NT2/D1 (cell line): Measurements from ENCODE around the gene TRRAP.
"Not testable (repeated sequence)": the region's sequence is repeated elsewhere in the genome, so short reads cannot be mapped to it uniquely, and the experiment has no call there.

Source experiments
- DNase-seq: peaks from one replicate; pipeline ENCODE4 v3.0.0-alpha.2; 2011; ENCODE audit warnings: low read depth, low spot score
- H3K27me3 ChIP-seq: 2 replicates; pipeline ENCODE4 v1.6.0; 2011; ENCODE audit warnings: mild to moderate bottlenecking; ENCODE audit not compliant: insufficient read length, insufficient read depth
- H3K36me3 ChIP-seq: 2 replicates; pipeline ENCODE4 v1.6.1; 2011; ENCODE audit warnings: mild to moderate bottlenecking, low read length, mixed read lengths; ENCODE audit not compliant: insufficient read depth, insufficient read length
- H3K4me1 ChIP-seq: 2 replicates; pipeline ENCODE4 v1.5.1; 2011; ENCODE audit not compliant: insufficient read depth, insufficient read length
- H3K4me3 ChIP-seq: 2 replicates; pipeline ENCODE4 v1.5.1; 2011; ENCODE audit warnings: low read depth; ENCODE audit not compliant: insufficient read length
- H3K9ac ChIP-seq: 2 replicates; pipeline ENCODE4 v1.6.0; 2011; ENCODE audit warnings: low read depth; ENCODE audit not compliant: insufficient read length
- H3K9me3 ChIP-seq: 2 replicates; pipeline ENCODE4 v1.5.1; 2011; ENCODE audit warnings: mild to moderate bottlenecking, low read length; ENCODE audit not compliant: insufficient read depth
- SUZ12 ChIP-seq: IDR thresholded peaks from 2 replicates; pipeline ENCODE4 v1.6.1; 2011; ENCODE audit not compliant: insufficient read length, insufficient read depth; ENCODE audit errors: extremely low read depth
- YY1 ChIP-seq: IDR thresholded peaks from 2 replicates; pipeline ENCODE4 v1.6.1; 2011; ENCODE audit not compliant: insufficient read length, insufficient read depth
- ZNF274 ChIP-seq: IDR thresholded peaks from 2 replicates; pipeline ENCODE4 v1.6.1; 2011; ENCODE audit warnings: mild to moderate bottlenecking, low read depth, low read length

Gene TRRAP

GRCh38 chr7:98837630-98837972 is 40.7 kb upstream of the TRRAP start:
- Histone ChIP-seq H3K36me3 (no peaks in the 10 kb centered on the region), H3K27me3 (no peaks in the 10 kb centered on the region), H3K9me3 (no peaks in the 10 kb centered on the region), H3K4me1 (peaks cover 2% of the 10 kb centered on the region), H3K9ac (no peak overlapping the region), H3K4me3 (no peak overlapping the region)
- DNase-seq: no peak
- TF ChIP-seq SUZ12: no peak
- no peak for TF ChIP-seq ZNF274
- no peak for TF ChIP-seq YY1

GRCh38 chr7:98840096-98840495 is 38.2 kb upstream of the TRRAP start:
- no peak overlapping the region for H3K9ac ChIP-seq
- no peak overlapping the region for H3K4me3 ChIP-seq
- no peak for DNase-seq
- no peaks in the 10 kb centered on the region for H3K36me3 ChIP-seq
- peaks cover 2% of the 10 kb centered on the region for H3K4me1 ChIP-seq
- H3K9me3 ChIP-seq: no peaks in the 10 kb centered on the region
- H3K27me3 ChIP-seq: no peaks in the 10 kb centered on the region
- no peak for TF ChIP-seq YY1
- TF ChIP-seq ZNF274: no peak
- TF ChIP-seq SUZ12: no peak

- DNase-seq: no peak
- H3K9ac ChIP-seq: no peak overlapping the region
- no peak overlapping the region for H3K4me3 ChIP-seq
- H3K27me3 ChIP-seq: no peaks in the 10 kb centered on the region
- H3K4me1 ChIP-seq: no peaks in the 10 kb centered on the region
- no peaks in the 10 kb centered on the region for H3K36me3 ChIP-seq
- TF ChIP-seq SUZ12 (no peak), ZNF274 (no peak), YY1 (no peak)
- H3K9me3 ChIP-seq: no peaks in the 10 kb centered on the region
These were observed 37.6 kb upstream of the TRRAP start for GRCh38 chr7:98840722-98841121.

DNA sequence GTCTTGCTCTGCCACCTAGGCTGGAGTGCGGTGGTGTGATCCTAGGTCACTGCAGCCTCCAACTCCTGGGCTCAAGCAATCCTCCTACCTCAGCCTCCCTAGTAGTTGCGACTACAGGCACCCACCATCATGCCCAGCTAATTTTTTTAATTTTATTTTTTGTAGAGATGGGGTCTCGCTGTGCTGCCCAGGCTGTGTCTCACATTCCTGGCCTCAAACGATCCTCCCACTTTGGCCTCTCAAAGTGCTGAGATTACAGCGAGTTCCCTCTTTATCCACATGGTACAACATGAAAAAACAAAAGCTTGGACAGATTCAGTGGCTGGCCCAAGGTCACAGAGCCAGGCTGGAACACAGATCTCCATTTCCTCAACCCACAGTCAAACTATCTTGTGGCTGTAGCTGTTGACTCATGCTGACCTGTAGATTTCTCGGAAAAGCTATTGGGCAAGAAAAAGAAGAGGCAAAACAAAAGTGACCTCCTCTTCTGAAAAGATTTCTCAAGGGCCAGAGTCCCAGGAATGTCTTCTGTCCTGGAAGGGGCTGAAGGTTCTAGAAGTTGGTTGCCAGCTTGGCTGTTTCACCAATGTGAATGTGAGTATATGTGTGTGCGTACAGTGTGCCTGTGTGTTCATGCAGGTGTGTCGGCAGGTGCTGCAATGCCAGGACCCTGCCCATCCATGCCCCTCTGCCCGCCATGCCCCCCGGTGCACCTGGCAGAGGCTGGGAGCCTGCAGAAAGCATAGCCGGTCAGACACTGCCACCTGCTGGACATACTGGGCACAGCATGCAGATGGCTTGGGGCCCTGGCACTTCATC is 36.9 kb upstream of the TRRAP start:
- TF ChIP-seq ZNF274: no peak
- TF ChIP-seq SUZ12: no peak
- TF ChIP-seq YY1: no peak
- H3K36me3 ChIP-seq: no peaks in the 10 kb centered on the region
- DNase-seq: no peak
- H3K9me3 ChIP-seq: no peaks in the 10 kb centered on the region
- no peaks in the 10 kb centered on the region for H3K27me3 ChIP-seq
- H3K9ac ChIP-seq: no peak overlapping the region
- H3K4me1 ChIP-seq: no peaks in the 10 kb centered on the region
- H3K4me3 ChIP-seq: no peak overlapping the region

GRCh38 chr7:98842552-98842951 is 35.8 kb upstream of the TRRAP start:
- H3K9me3 ChIP-seq, H3K36me3 ChIP-seq, H3K27me3 ChIP-seq, H3K4me3 ChIP-seq, H3K9ac ChIP-seq, H3K4me1 ChIP-seq, DNase-seq: not testable (repeated sequence)

DNA sequence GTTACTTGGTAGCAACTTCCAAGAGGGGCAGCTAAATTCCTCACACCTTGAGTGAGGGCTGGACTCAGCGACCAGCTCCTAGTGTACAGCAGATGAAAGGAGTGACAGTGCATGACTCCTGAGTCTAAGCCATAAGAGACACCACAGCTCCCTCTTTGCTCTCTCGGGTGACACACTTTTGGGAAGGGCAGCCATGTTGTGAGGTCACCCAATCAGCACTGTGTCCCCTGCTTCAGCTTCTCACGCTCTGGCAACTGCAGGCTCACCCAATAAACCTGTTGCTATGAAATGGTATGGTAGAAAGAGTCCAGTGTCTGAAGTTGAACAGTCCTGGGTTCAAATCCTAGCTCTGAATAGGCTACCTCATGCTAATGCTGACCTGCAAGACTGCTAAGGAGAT is 29.4 kb upstream of the TRRAP start:
- TF ChIP-seq YY1 (no peak), SUZ12 (no peak), ZNF274 (no peak)
- Histone ChIP-seq H3K9me3 (peaks cover 27% of the 10 kb centered on the region), H3K4me3 (no peak overlapping the region), H3K4me1 (peaks cover 8% of the 10 kb centered on the region), H3K27me3 (no peaks in the 10 kb centered on the region), H3K9ac (no peak overlapping the region), H3K36me3 (peaks cover 13% of the 10 kb centered on the region)
- DNase-seq: no peak

GRCh38 chr7:98852826-98853225 is 25.5 kb upstream of the TRRAP start:
- DNase-seq: no peak
- H3K9me3 ChIP-seq: peaks cover 19% of the 10 kb centered on the region
- no peaks in the 10 kb centered on the region for H3K27me3 ChIP-seq
- no peak overlapping the region for H3K4me3 ChIP-seq
- no peak overlapping the region for H3K9ac ChIP-seq
- H3K4me1 ChIP-seq: peaks cover 10% of the 10 kb centered on the region
- peaks cover 13% of the 10 kb centered on the region for H3K36me3 ChIP-seq
- no peak for TF ChIP-seq ZNF274
- no peak for TF ChIP-seq SUZ12
- no peak for TF ChIP-seq YY1

GRCh38 chr7:98855610-98856422 is 22.5 kb upstream of the TRRAP start:
- Histone ChIP-seq H3K27me3 (no peaks in the 10 kb centered on the region), H3K4me3 (no peak overlapping the region), H3K4me1 (peaks cover 10% of the 10 kb centered on the region), H3K9ac (peak overlapping the region; percentile 16), H3K36me3 (peaks cover 8% of the 10 kb centered on the region), H3K9me3 (no peaks in the 10 kb centered on the region; the same call in 1 of the 2 replicates)
- TF ChIP-seq ZNF274 (no peak), SUZ12 (no peak), YY1 (no peak)
- DNase-seq: no peak
